Measurements from ENCODE around the gene PAPPA2.
"Not testable (repeated sequence)": the region's sequence is repeated elsewhere in the genome, so short reads cannot be mapped to it uniquely, and the experiment has no call there.

The PAPPA2 gene

DNA sequence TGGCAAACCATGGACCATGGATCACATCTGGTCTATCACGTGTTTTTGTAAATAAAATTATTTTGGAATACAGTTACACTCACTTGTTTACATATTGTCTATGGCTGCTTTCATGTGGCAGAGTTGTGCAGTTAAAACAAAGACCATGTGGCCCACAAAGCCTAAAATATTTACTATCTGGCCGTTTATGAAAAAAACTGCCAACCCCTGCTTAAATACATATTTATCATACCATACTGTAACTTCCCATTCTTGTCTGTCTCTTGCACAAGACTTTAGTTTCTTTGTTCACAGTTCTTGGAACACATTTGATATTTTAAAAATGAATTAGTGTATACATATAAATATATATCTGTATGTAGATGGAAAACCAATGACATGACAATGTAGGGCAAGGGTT is 141.5 kb downstream of the PAPPA2 start:
- no peak for DNase-seq (ENCODE audit: low read depth)

DNA sequence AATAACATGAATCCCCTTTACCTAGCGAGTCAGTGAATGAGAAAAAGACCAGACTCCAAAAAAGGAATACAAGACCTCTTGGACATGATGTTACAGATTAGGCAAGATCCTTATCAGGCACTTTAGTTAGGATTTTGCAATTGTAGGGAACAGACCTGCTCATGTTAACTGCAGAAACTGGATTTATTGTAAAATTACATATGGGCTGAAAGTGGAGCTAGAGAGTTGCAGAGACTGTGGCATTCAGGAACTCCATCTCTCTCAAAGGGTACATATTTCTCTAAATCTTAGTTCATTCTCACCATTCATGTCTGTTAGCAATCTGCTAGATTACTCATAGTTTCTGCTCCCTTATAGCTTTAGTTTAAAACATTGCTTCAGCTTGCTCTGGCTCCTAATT is 142.2 kb downstream of the PAPPA2 start:
- no peak for DNase-seq (ENCODE audit: low read depth)

DNA sequence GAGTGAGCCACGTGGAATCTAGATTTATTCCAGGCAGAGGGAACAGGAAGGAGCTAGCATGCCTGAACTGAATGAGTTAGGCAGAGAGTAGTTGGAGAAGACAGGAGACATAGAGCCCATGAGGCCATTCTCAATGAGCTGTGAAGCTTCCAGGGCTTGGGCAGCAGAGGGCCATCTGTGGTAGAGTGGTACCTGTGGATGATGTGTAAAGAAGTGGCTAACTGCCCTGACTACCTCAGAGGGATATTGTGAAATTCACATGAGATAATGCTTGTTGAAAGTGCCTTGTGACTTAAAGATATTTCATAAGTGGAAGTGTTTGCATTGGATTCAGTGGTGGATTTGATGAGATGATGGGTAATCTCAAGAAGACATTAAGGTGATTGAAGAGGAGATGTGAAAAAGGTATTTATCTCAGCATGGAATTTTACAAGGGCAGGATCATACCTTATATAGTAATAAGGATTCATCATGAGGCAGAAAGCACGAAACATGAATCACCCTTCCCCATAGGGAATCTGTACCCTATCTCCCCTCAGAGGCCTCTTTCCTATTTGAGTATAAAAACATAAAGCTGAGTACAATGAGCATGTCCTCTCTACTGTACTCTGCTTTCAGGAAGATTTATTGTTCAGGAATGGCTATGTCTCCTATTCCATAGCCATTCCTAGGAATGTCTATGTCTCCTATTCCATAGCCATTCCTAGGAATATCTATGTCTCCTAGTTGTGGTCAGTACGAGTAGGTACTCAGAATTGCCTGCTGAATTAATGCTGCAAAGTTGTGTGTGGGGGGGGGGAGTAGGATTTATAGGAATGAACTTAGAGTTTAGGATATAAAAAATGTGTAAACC is 146.8 kb downstream of the PAPPA2 start:
- no peak for DNase-seq (ENCODE audit: low read depth)

DNA sequence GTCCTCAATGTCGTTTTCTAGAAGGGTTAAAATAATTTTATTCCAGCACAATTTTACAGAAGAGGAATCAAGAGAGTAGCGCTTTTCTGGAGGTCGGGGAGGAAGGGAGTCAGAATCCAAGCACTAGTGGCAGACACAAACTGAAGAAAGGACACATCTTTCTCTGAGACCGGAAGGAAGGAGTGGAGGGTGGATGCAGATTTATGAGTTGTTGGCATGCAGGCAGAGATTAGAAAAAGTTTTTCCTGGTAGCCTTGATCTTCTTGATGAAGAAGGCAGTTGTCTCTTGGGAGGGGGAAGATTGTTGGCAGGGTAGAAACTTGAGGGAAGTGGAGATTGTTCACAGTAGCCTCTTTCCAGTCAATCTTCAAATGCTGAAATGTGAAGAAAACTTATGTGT is 149.8 kb downstream of the PAPPA2 start:
- no peak for DNase-seq (ENCODE audit: low read depth)

DNA sequence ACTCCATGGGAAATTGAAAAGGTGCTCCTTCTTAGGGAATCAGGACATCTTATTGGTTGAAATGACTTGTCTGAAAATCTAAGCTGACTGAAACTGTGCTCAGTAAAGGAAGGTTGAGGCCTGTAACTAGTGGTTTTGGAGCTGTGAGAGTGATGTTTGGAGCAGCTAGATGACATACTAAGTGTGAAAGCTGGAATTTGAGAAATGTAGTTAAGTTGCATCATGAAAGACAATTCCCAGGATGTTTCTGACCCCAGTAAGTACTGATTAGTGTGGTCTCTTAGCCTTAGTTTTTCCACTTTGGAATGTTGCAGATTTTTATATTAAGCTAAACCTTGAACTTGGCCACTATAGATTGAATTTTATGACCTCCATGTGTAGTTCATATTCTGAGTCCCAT is 154.9 kb downstream of the PAPPA2 start:
- DNase-seq (ENCODE audit: low read depth), result no peak

DNA sequence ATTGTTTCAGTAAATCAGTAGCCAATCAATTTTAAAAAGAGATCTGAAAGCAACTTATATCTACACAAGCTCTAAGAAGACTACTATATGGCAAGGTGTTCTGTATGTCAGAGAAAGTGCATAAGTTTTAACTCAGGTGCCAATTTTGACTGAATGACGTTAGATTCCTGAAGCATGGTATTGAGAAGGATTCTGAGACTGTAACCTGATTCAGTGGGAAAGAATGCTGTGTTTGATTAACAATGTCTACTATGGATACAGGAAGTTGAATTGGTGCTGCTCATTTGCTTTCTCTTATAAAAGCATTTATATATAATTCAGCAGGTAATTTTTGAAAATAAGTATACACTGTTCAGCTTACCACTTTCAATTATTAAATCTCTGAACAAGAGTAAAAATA is 156.3 kb downstream of the PAPPA2 start:
- no peak for DNase-seq (ENCODE audit: low read depth)

DNA sequence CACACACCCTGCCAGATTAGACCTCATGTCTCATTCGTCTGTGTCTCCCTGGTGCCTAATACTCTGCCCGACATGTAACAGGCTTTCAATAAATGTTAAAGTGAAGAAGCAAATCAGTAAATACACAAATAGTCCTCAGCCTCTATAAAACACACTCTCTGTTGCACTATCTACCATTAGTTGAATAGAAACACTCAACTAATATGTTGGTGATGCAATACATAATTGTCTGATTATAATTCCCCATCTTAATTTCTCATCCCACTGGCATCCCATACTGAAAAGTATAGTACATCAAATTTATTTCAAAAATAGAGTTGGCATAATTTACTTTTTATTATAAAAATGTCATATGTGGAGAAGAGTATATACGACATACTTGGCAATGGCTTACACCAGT is 162.4 kb downstream of the PAPPA2 start:
- no peak for DNase-seq (ENCODE audit: low read depth)

DNA sequence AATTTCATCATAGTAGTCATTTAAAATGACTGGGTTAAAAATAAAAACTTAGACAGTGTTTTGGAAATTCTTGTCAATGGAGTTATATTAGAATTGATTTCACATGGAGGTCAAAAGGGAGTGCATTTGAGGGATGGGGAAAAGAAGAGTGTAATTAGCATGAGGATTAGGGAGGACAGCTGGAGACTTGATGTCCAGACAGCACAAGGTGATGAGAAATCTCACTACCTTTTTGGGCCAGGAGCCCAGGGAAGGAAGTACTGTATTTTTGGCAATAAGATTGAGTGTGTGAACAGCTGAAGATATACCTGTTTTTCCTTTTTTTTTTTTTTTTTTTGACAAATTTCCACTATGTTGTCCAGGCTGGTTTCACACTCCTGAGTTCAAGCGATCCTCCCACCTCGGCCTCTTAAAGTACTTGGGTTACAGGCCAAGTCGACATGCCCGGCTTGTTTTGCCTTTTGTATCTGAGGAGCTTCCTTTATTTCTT is 163.6 kb downstream of the PAPPA2 start:
- DNase-seq (ENCODE audit: low read depth), result no peak

DNA sequence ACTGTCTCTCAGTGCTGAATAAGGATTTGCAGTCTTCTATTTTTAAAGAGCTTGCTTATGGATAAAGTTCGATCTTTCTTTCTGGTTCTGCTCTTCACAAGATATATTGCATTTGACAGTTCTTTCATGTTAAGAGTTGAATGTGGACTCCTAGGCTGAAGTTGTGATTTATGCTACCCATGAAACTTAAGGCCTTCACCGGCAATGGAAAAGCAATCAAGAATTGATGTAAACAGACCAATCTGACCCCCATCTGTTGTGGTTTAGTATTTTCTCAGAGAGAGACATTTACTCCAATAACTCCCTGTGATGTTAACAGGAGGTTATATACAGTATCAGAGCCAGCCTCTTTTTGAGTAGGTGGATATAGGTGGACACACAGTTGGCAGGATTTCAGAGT is 165.8 kb downstream of the PAPPA2 start:
- DNase-seq (ENCODE audit: low read depth), result no peak

DNA sequence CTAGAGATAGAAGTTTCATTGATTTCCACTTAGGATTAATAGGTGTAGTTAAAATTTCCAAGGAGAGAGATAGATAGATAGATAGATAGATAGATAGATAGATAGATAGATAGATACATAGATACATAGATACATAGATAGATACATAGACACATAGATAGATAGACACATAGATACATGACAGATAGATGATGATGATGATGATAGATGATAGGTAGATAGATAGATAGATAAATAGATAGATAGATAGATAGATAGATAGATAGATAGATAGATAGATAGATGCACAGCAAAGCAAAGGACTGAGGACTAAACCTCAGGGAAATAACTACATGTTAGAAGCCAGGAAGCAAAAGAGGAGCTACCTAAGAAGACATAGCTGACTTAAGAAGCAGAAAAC is 171.8 kb downstream of the PAPPA2 start:
- DNase-seq (ENCODE audit: low read depth), result not testable (repeated sequence)

DNA sequence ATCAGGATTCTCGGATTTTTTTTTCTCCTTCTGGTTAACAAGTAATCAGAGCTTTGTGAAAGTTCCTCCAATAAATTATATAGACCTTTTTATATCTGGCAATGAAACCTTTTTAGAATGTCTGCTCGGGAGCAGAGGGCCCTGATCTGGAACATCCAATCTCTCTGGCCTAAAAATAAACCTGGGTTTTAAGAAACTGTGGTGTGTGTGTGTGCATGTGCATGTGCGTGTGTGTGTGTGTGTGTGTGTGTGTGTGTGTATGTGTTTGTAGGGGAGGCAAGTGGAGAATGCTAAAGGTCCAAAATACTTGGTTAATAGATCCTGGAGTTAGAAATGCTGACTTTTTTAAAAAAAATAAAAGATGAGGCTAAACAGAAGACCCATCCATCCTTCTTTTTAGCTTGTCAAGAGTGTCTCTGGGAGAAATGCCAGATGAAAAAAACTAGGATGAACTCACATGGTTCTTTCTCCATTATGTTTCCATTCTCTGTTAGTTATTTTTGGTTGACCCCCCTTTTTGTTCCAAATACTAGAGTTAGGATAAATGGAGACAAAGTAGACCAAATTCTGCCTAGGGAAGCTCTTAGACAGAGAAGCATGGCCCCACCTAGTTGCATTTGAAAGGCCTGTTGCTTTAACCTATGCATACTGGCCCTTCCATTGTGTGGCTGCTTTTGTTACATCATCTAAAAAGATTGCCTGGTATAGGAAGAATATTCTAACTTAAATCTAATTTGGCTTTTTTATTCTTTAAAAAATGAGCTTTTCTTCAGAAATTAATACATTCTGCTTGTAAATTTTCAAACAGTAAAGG is 175.9 kb downstream of the PAPPA2 start:
- DNase-seq (ENCODE audit: low read depth), result no peak

DNA sequence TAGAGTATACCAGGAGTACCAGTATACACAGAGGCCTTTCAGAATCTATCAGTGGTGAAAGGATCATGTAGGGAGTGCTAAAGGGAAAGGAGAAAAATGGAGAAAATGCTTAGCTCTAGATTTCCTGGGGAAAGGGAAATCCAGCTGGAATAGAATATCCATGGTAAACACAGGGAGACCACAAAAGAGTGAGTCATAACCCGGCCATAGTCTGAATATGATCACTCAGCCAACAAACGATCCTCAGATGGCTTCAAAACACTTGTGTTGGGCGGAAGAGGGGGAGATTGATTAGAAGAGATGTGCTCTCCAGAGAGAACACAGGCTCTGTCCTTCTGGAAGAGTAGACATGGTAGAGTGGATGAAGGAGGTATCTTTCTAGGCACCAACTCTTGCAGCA is 180.6 kb downstream of the PAPPA2 start:
- no peak for DNase-seq (ENCODE audit: low read depth)

DNA sequence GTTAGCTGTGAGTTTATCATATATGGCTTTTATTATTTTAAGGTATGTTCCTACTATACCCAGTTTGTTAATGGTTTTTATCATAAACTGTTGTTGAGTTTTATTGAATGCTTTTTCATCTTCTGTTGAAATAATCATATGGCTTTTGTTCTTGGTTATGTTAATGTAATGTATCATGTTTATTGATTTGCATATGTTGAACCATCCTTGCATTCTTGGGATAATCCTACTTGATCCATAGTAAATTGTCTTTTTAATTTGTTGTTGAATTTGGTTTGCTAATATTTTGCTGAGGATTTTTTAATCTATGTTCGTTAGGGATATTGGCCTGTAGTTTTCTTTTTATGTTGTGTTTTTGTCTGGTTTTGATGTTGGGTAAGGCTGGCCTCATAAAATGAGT is 185.6 kb downstream of the PAPPA2 start:
- DNase-seq (ENCODE audit: low read depth), result no peak

DNA sequence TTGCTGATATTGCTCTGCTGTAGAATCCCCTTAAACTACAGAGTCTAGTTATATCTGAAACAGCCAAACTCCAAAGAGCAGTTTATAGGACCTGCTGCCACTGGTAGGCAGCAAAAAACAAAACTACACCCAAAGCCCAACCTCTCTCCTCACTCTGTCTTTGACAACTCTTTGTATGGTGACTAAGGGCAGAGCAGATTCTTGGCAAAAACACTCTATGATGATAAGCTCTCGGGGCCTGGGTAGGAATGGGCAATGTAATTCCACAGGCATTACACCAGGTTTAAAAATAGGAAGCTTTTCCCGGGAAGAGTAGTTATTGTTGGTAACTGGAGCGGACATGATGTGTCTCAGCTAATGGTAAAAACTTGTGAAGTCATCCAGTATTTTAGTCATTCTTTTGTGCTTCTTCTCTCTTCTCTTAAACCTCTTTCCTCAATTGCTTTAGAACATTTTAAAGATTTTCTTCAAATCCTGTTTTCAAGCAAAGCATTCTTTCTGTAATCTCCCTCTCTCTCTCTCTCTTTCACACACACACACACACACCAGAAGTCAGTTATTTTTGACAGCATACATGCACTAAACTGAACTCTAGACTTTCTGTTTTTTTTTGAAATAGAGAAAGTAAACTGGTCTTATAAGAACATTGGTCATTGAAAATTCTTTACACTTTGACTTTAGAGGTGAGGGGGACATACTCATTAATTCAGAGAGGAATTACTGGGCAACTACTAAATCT is 193.5 kb downstream of the PAPPA2 start:
- DNase-seq (ENCODE audit: low read depth), result no peak

DNA sequence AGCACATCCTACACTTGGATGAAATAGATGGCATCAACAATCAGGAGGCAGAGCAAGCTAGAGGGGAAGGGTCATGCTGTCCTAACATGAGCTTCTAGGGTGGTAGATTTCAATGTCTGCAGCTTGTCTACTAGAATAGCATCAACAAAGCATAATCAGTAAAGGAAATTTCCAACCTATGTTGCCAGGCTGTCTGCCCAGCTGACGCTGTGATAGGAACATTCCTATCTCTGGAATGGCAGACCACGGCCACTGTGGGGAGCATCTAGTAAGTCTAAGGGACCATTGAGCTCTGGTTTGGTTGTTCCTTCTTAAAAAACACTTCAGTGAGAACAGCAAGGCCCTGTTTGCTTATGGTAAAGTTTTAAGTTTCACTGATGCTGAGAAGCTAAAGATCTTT is 206.8 kb downstream of the PAPPA2 start:
- DNase-seq (ENCODE audit: low read depth), result no peak

DNA sequence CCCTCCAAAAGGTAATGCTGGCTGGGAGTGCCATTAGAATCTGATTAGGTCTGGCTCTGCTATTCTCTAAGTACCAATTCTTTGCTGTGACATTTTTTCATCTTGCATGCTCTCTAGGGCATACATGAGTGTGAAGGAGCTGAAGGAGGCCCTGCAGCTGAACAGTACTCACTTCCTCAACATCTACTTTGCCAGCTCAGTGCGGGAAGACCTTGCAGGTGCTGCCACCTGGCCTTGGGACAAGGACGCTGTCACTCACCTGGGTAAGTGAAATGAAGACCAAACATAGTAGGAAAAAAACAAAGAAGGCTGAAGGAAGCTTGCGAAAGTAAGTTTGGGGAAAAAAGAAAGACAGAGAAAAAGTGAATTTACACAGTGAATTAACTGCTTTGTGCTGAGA is 207.9 kb downstream of the PAPPA2 start:
- no peak for DNase-seq (ENCODE audit: low read depth)

DNA sequence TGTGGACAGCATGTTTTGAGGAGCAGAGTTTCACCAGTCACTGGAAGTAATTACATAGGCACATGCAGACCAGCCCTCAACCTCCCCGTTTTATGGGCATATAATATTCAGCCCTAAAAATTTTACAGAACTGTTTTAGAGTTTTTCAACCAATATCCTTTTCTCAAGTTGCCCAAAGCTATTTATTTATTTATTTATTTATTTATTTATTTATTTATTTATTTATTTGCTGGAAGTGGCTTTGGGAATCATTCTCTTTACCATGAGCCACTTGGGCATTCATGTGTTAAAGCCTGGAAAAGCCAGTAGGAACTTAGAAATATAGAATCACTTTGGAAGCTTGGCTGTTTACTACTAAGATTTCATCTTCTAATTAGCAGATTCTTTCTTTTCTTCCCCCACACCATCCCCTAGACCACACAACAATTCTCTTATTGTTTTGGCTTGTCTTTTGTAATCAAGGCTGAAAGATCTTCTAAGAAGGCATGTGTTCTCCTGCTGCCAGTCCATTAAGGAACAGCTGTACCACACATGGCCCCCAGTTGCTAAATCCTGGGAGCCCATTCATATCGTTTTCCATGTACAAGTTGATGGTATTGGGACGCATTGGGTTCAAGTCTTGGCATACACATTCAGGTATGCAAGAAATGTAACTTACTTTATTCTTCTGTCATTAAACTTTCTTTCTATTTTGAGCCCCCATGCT is 220.0 kb downstream of the PAPPA2 start:
- no peak for DNase-seq (ENCODE audit: low read depth)

DNA sequence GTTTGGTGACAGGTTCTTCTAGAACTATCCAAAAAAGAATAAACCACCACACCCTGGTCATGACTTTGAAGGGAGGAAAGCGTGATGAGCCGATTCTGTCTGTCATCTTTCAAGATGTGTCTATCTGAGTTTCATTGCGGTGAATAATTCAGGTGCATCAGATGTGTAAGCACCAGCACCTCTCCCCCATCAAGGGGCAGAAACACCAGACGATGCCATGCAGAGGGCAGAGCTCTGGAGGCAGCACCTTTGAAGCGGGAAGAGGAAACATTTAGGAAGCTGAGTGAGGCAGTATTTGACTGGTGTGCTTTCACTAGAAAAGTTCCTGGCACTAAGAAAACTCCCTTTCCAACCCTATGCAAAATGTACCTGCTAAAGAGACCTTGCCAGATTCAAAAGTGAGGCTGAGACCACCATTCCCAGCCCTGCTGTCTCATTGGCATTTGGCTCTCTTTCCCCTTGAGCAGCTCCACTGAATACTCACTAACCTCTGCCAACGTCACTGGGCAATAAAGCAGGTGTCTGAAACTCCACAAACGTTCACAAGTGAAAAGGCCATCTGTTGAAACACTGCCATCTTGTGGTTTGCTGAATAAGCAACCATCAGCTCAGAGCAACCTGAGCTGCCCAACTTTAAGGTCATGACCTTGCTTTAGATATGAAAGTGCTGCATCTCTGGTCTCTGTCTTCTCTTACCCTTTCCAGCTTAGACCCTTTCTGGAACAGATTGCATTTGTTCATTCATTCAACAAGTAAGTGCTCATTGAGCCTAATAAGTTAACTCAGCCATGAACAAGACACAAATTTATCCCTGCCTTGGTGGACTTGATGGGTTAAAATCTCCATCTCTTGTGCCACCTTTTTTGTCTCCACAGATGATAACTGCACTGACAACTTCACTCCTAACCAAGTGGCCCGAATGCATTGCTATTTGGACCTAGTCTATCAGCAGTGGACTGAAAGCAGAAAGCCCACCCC is 228.6 kb downstream of the PAPPA2 start:
- peak; percentile 7 for DNase-seq (ENCODE audit: low read depth)

DNA sequence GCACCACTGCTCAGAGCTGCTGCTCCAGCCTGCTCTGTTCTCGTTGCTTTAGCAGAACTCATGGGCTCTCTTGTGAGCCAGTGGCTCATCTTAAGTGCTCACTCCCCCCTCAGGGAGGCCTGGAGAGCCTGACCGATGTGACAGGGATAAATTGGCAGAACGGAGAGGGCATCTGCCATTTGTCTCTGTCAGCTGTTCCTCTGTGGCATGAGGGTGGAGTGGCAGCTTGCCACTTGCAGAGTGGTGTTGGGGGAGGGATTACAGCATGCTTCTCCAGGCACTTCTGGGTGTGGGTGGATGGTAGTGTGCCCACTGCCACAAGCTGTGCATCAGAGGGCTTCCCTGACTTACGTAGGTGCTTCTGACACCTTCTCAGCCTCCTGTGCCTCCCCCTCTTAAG is 229.5 kb downstream of the PAPPA2 start:
- no peak for DNase-seq (ENCODE audit: low read depth)

DNA sequence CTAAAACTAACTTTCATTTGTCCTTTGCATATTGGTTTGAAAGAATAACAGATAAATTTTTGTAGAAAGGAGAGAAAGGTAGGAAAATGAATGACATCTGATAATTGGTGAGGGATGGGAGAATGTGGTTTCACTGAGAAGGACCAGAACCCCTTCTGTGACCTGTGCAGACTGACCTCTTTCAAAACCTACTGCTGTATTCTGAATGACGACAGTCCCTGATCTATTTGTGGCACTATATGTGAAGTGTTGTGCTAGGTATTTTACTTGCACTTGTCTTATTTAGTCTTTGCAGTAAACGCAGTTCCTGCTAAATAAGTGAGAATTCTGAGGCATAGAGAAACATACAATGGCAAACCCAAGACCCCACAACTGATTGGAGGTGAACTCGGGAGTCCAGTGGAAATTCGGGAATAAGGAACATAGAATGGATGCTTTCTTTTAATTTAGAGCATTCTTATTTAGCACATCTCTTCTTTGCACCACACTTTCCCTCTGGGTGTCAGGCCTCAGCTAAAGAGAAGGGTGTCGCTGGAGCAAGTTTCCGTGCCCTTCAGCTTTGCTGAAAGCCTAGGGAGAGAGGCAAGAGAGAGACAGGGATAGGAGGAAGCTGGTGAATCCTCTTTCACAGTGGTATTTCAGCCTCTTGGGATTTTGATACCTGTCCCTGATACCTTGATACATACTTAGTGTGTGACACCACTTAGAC is 230.2 kb downstream of the PAPPA2 start:
- DNase-seq (ENCODE audit: low read depth), result no peak
